C4-2B (cell line): Measurements from ENCODE around the gene EDIL3.
"Not testable (repeated sequence)": the region's sequence is repeated elsewhere in the genome, so short reads cannot be mapped to it uniquely, and the experiment has no call there.

Source experiments
- ZFX ChIP-seq: fragments of 450-650 bp; IDR thresholded peaks from 2 replicates; pipeline ENCODE4 v1.6.1; 2017
- TF ChIP-seq, protein P1 (sequence below): fragments of 450-650 bp; conservative IDR thresholded peaks from 2 replicates; pipeline ENCODE4 v1.5.1; 2017; ENCODE audit warnings: mild to moderate bottlenecking

DNA sequence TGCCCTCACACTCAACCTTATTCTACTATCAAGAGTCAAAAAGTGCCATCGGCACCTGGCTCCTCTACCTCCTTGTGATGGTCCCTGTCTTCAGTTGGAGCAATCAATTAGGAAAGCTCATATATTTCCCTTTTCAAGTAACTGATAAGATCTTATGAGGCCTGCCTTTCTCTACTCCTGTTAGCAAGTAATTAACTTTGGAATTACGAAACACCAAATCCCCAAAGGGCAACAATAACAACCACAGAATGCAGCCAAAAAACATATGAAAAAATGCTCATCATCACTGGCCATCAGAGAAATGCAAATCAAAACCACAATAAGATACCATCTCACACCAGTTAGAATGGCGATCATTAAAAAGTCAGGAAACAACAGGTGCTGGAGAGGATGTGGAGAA lies 366.2 kb downstream of the EDIL3 start:
- TF ChIP-seq, protein P1, sequence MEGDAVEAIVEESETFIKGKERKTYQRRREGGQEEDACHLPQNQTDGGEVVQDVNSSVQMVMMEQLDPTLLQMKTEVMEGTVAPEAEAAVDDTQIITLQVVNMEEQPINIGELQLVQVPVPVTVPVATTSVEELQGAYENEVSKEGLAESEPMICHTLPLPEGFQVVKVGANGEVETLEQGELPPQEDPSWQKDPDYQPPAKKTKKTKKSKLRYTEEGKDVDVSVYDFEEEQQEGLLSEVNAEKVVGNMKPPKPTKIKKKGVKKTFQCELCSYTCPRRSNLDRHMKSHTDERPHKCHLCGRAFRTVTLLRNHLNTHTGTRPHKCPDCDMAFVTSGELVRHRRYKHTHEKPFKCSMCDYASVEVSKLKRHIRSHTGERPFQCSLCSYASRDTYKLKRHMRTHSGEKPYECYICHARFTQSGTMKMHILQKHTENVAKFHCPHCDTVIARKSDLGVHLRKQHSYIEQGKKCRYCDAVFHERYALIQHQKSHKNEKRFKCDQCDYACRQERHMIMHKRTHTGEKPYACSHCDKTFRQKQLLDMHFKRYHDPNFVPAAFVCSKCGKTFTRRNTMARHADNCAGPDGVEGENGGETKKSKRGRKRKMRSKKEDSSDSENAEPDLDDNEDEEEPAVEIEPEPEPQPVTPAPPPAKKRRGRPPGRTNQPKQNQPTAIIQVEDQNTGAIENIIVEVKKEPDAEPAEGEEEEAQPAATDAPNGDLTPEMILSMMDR: not testable (repeated sequence)
- not testable (repeated sequence) for TF ChIP-seq ZFX
